GM13976 (cell line): ENCODE measurements around the gene ALG14.

Experiments
- DNase-seq: peaks from one replicate; pipeline ENCODE4 v3.0.0; 2012; ENCODE audit warnings: low spot score
- in situ Hi-C: fragments of 300-500 bp; cut with MboI; formaldehyde crosslinking; loops from one replicate; pipeline ENCODE4 v1.12.0; 2022; ENCODE audit warnings: low sequenced_read_pairs, mixed read lengths, inconsistent platforms; ENCODE audit not compliant: unreplicated experiment
- TF ChIP-seq, protein P1 (sequence below): IDR thresholded peaks from 2 replicates; pipeline ENCODE4 v1.5.1; 2012; ENCODE audit warnings: borderline replicate concordance, mild to moderate bottlenecking; ENCODE audit not compliant: insufficient read depth; ENCODE audit errors: extremely low read depth, missing control alignments, control extremely low read depth

The ALG14 gene

DNA sequence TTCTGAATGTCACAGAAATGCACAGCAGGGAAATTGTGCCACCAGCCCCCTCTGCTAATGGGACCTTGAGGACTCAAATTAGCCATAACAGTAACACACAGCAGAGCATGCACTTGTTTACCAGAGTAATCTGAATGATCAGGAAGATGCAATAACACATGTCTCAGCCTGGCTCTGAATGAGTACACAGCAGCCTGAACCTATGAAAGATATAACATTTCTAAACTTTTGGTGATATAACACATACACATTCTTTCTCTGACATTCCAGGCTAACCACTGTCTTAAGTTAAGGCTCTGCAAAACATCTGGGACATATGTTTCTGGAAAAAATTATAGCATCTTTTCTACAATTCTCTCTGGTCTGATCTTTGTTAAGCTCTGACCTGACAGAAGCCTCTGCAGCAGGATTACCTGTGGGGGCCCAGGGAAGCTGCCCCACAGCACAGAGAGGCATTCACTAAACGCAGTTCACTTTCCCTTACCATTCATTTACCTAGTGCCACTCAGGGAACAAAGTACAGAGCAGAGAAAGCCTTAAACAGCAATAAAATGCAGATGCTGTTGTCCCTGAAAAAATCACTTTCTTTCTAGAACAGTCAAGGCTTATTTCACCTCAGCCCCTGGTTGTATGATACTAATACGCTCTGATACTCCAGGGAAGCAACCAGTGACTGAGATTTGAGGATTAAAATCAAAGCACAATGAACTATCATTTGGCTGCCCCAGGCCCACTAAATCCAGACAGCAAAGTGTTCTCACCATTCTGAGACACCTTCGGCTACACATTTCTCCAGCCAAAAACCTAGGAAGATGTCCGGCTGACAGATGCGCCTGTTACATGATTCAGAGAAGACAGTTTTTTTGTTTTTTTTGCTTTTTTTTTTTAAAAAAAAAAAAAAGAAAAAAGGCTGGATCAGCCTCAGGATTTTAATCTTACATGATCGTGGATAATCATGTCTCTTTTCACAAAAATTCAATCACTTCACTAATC, 91.9 kb downstream of the ALG14 start:
- no peak for DNase-seq
- TF ChIP-seq, protein P1, sequence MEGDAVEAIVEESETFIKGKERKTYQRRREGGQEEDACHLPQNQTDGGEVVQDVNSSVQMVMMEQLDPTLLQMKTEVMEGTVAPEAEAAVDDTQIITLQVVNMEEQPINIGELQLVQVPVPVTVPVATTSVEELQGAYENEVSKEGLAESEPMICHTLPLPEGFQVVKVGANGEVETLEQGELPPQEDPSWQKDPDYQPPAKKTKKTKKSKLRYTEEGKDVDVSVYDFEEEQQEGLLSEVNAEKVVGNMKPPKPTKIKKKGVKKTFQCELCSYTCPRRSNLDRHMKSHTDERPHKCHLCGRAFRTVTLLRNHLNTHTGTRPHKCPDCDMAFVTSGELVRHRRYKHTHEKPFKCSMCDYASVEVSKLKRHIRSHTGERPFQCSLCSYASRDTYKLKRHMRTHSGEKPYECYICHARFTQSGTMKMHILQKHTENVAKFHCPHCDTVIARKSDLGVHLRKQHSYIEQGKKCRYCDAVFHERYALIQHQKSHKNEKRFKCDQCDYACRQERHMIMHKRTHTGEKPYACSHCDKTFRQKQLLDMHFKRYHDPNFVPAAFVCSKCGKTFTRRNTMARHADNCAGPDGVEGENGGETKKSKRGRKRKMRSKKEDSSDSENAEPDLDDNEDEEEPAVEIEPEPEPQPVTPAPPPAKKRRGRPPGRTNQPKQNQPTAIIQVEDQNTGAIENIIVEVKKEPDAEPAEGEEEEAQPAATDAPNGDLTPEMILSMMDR: no peak
- in situ Hi-C loops: no loop called here

DNA sequence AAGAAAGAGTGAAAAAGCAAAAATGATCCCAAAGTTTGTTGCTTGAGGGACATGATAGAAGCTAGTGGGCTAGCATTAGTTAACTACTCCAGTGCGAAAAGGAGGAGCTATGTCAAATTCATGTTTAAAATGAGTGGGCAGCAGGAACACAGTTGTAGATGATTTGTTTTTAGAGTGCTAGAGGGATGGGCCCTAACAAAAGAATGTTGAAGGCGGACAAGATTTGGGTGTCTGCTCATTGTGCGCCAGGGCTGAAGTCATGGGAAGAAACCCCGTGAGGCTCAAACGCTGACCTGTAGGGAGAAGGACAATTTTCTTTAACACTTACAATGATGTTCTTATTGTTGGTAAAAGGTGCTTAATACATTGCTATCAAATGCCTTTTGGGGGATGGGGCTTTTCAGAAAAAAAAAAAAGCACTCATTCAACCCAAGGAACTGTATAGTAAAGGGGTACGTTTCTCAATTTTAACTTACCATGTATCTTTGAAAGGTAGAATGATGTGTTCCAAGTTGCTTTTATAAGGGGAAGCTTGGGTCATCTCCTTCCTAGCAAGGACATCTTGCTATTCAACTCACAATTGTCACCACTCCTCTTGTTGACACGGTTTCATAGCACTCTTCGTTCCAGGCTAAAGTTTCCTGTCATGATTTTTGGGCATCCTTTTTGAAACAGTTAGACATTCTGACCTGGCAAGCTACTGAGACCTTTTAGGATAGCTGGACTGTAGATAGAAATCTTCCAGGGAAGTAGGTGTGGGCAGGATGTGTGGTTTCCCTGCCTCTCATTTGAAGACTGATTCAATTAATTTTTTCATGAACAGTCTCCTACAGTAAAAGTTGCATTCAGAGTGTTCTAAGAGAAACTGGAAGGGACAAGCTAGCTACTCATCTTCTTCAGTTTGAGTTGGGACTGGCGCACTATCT, 92.8 kb downstream of the ALG14 start:
- in situ Hi-C loops: no loop called here
- no peak for DNase-seq
- TF ChIP-seq, protein P1: no peak

DNA sequence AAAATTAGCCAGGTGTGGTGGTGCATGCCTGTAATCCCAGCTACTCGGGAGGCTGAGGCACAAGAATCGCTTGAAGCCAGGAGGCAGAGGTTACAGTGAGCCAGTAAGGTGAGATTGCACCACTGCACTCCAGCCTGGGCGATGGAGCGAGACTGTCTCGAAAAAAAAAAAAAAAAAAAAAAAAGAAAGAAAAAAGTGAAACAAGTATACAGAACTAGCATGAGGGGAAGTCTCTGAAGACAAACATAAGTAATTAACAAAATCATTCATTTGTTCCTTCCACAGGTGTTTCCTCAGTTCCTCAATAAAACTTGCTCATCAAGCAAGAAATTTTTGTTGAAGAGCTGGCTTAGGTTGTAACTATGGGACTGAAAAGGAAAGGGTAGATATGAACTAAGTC, 93.6 kb downstream of the ALG14 start:
- DNase-seq: no peak
- TF ChIP-seq, protein P1: no peak
- in situ Hi-C loops: no loop called here

DNA sequence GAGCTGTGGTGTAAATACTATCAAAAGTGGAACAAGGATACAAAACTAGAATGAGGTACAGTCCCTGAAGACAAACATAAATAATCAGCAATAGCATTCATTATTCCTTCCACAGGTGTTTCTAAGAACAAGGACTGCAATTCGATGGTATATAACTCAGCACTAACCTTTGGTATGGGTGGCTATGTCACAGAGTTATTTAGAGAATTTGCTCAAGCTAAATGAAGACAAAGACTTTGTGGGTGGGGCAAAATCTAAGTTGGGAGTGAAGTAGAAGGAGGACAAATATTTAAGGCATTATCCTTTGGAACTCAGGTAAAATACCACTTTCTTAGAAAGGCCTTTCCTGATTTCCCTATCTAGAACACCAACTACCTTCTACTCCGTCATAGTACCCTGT, 94.3 kb downstream of the ALG14 start:
- TF ChIP-seq, protein P1: no peak
- in situ Hi-C loops: no loop called here
- DNase-seq: no peak

DNA sequence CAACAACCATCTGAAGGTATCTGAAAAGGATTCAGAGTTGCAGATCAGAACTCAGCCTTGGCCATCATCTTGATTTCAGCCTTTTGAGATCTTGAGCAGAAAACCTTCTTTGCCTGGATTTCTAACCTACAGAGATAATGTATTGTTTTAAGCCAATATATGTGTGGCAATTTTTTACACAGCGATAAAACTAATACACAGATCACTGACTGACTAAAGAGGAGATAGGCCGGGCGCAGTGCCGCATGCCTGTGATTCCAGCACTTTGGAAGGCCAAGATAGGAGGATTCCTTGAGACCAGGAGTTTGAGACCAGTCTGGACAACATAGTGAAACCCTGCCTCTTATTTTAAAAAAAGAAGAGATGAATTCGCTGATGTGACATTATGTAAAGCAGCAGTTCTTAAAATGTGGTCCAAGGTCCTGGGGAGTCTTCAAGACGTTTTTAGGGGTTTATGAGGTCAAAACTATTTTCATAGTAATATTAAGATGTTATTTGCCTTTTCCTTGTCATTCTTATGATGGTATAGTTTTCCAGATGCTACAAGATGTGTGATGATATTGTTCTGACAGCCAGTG, 95.7 kb downstream of the ALG14 start:
- DNase-seq: no peak
- TF ChIP-seq, protein P1: no peak
- in situ Hi-C loops: no loop called here

DNA sequence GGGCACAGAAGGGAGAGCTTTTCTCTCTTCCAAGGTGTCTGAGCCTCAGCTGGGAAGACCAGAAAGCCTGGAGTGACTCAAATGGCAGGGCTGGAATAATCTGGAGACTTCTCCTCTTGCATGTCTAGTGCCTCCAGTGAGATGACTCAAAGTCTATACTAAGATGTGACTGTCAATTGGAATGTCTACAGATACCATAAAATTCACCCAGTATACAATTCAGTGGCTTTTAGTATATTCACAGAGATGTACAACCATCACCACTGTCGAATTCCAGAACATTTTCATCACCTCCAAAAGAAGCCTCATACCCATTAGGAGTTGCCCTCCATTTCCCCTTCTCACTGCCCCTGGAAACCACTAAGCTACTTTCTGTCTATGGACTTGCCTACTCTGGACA, 97.9 kb downstream of the ALG14 start:
- TF ChIP-seq, protein P1: no peak
- no peak for DNase-seq
- in situ Hi-C loops: no loop called here
